Lower leg skin (tissue), 4 donors: ENCODE measurements around the gene CDC42BPG. TPM values are rescaled to one million over a fixed set of nuclear protein-coding genes. Genes with fewer than 3 reads are reported as not detected.

ENCODE experiments used
- DNase-seq, 2 donors: peaks; one replicate each; pipeline ENCODE4 v3.0.0-alpha.2; 2019; ENCODE audit warnings: low spot score in 2 of 2
- H3K4me3 ChIP-seq: fragments of 200-600 bp; sonication (generic); 2 replicates; pipeline ENCODE4 v1.5.1; 2017; ENCODE audit warnings: mild to moderate bottlenecking, low read depth; ENCODE audit not compliant: poor library complexity, severe bottlenecking
- POLR2A ChIP-seq, 2 donors: fragments of 450-650 bp; IDR thresholded peaks; one replicate each; pipeline ENCODE4 v1.6.1; 2016 to 2017; ENCODE audit warnings: antibody characterized with exemption in 2 of 2, mild to moderate bottlenecking in 1 of 2, moderate library complexity in 1 of 2
- WGBS, 2 donors: methylation state at CpG; one replicate each; pipeline ENCODE4 v1.1.5; 2018; 5-methylcytosine and 5-hydroxymethylcytosine counted together
- intact Hi-C: fragments of 100-400 bp; cut with DNase I; formaldehyde crosslinking; loops from one replicate; pipeline ENCODE4 v1.15.0; 2023; ENCODE audit warnings: low total_unique reads
- total RNA-seq, 4 donors: library from RNA; depleted of rRNA; stranded (reverse); fragments of >200 nt; gene quantifications; one replicate each; pipeline ENCODE4 v1.1.0, GENCODE V29; 2016
- TF ChIP-seq, protein P1 (sequence below), 3 donors: fragments of 450-650 bp; IDR thresholded peaks; one replicate each; pipeline ENCODE4 v1.5.1; 2016; ENCODE audit warnings: antibody characterized with exemption in 3 of 3, mild to moderate bottlenecking in 3 of 3, moderate library complexity in 2 of 3

Gene CDC42BPG
- total RNA-seq, 4 donors from 2014 or later: 40.3 to 81.3 (median 50.1) TPM

DNA sequence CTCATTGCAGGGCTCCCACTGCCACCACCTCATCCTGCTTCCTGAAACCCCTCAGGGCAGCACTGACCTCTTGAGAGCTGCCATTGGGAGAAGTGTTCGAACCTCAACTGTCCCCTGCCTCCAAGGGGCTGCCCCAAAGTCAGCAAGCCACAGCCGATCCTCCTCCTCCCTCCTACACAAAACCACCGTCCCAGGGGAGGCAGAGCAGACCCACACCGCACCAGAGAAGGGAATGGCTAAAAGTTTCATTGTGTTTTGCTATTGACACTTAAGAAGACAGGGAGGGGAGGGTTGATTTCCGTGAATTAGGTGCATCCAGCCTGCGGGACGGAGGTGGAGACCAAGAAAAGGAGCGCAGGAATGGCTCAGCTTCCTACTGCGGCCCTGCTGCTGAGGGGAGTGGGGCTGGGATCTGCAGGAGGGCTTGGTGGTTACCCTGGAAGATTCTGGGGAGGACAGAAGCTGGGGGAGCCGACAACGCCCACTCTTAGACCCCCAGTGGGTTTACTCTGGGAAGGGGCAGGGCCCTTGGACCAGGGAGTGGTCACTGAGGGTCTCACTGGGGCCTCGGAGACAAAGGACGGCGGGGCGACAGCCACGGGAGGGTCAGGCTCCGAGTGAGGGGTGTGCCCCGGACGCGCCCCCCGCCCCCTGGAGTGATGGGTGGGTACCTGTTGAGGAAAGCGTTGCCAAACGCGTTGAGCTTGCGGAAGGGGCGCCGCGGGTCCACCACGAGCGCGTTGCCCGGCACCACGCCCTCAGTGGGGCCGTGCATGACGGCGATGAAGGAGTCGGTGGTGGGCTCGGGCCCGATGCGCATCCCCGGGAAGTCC is 33.2 kb upstream of the CDC42BPG start:
- 0% methylated on average over 10 to 27 of the region's 41 CpGs for WGBS, 2 donors
- intact Hi-C loops: no loop called here

DNA sequence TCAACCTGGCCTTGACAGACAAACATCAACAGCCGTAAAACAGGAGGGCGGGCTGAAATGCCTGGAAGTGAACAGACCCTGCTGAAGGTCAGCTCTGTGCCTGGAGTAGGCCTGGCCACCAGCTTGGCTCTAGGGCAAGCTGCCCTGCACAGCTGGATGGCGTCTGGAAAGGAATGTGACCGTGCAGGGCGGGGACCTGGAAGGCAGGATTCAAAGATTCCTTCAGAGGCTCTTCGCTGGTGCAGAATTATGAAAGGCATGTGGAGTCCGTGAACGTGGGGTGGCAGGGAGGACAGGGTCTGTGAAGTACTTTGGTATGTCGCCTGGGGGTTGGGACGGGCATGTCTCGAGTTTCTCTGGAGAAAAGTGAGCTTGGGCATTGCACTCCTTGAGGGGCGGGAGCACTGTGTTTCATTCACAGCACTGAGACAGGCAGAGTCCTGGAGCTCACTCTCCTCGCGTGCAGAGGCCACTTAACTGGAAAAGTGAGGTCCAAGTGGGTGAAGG is 32.4 kb upstream of the CDC42BPG start:
- DNase-seq: peak in 1 of 2 donors; percentile 90
- 18 to 29% methylated on average over 14 of the region's 14 CpGs for WGBS, 2 donors
- intact Hi-C loops: no loop called here
- peak overlapping the region; percentile 65 for H3K4me3 ChIP-seq
- TF ChIP-seq POLR2A (IDR thresholded peaks at IDR 0.05): no peak
- TF ChIP-seq, protein P1, sequence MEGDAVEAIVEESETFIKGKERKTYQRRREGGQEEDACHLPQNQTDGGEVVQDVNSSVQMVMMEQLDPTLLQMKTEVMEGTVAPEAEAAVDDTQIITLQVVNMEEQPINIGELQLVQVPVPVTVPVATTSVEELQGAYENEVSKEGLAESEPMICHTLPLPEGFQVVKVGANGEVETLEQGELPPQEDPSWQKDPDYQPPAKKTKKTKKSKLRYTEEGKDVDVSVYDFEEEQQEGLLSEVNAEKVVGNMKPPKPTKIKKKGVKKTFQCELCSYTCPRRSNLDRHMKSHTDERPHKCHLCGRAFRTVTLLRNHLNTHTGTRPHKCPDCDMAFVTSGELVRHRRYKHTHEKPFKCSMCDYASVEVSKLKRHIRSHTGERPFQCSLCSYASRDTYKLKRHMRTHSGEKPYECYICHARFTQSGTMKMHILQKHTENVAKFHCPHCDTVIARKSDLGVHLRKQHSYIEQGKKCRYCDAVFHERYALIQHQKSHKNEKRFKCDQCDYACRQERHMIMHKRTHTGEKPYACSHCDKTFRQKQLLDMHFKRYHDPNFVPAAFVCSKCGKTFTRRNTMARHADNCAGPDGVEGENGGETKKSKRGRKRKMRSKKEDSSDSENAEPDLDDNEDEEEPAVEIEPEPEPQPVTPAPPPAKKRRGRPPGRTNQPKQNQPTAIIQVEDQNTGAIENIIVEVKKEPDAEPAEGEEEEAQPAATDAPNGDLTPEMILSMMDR (IDR thresholded peaks at IDR 0.05): no peak

More for the DNA sequence above, 33.2 kb upstream of the CDC42BPG start:
- TF ChIP-seq, protein P1 (IDR thresholded peaks at IDR 0.05): no peak
- no peak for TF ChIP-seq POLR2A (IDR thresholded peaks at IDR 0.05)
- H3K4me3 ChIP-seq: peak overlapping the region; percentile 65
- DNase-seq: no peak

DNA sequence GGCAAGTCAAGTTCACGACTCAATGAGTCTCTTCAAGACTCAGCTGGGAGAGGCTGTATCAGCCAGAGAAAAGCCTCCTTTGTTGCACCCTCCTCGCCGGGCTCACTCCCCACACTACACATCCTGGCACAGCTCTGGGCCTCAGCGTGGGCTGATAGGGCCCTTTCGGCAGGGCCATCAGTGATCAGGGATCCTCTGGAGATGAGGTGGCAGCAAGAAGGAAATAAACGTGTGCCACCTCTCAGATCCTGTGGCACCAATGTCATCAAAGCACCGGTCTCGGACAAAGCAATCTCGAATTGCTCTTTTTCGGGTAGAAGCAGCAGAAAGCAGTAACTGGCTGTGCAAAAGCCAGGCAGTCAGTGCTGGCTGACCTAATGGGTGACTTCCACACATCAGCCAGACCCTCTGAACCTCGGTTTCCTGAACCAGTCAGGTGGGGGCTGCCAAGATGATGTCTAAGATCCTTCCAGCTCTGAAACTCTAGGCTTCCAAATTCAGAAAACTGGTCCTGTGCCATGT is 31.8 kb upstream of the CDC42BPG start:
- no peak for DNase-seq
- WGBS, 2 donors: 15 to 30% methylated on average over 11 of the region's 11 CpGs
- H3K4me3 ChIP-seq: no peak overlapping the region
- intact Hi-C loops: no loop called here
- TF ChIP-seq POLR2A (IDR thresholded peaks at IDR 0.05): no peak
- TF ChIP-seq, protein P1 (IDR thresholded peaks at IDR 0.05): no peak

DNA sequence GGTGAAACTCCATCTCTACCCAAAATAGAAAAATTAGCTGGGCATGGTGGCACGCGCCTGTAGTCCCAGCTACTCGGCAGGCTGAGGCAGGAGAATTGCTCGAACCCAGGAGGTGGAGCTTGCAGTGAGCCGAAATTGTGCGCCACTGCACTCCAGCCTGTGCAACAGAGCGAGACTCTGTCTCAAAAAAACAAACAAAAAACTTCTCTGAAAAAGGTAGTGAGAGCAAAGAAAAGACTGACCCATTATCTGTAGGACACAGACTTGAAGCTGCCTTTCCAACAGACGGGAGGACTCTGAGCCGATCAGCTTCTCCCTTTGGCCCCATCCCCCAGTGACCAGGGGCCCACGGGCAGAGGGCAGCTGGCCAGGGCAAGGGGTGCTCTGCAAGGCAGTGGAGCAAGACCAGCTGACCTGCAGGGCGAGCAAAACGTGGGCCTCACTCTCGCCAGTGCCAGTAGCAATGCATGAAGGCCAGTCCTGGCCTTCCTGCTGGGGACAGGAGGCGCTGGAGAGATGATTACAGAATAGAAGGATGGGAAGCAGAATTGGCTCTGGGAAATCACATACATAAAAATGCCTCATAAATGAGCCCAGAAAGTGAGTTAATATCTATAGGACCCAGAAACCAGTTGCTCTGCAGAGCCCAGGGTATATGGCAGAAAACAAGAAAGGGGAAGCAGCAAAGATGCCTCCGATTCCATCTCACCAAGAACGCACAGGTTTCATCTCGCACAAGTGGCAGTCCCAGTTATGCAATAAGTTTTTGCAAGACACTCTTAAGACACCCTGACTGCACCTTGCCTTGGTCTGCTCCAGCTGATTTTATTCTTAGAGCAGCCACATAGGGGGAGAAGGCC is 31.1 kb upstream of the CDC42BPG start:
- H3K4me3 ChIP-seq: no peak overlapping the region
- intact Hi-C loops: no loop called here
- WGBS, 2 donors: 69% methylated on average over 17 of the region's 17 CpGs
- TF ChIP-seq POLR2A (IDR thresholded peaks at IDR 0.05): no peak
- TF ChIP-seq, protein P1 (IDR thresholded peaks at IDR 0.05): no peak
- DNase-seq: no peak

DNA sequence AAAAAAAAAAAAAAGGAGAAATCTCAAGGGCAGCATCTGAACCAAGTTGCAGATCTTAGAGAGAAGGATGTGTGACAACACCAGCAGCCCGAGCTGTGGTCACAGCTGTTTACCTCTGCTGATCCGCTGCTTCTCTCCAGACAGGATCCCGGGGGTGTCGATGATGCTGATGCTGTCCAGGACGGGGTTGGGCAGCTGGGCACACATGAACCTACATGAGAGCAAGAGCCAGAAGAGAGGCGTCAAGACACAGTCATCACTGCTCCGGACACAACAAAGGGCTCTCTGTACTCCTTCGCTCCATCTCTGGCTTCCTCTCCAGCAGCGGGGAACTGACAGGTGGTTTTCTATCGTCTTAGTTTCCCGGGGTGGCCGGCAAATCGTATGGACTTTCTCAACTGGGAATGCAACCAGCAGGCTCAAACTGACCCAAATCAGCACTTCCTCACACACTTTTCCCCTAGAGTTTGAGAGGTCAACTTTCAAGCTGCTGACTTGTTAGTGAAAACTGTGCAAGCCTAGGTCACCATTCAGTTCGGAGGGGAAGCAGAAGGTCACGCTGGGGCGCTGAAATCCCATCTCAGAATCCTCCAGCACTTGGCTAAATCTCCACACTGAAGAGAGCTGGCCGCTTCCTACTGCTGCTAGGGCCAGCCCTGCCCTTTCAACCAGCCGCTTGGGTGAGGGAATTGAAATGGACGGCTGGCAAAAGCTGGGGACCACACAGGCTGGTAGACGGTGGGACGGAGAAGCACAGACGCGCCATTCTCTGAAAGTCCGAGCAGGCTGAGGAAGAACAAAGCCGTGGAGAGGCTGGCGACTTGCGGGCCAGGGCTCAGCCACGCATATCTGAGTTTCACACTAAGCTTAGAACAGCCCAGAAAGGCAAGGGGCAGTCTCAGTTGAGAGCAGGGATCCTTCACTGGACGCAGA is 30.1 kb upstream of the CDC42BPG start:
- intact Hi-C loops: no loop called here
- no peak overlapping the region for H3K4me3 ChIP-seq
- no peak for TF ChIP-seq POLR2A (IDR thresholded peaks at IDR 0.05)
- TF ChIP-seq, protein P1 (IDR thresholded peaks at IDR 0.05): no peak
- 84 to 87% methylated on average over 28 to 29 of the region's 29 CpGs for WGBS, 2 donors
- no peak for DNase-seq
